DMS 273 (cell line): ENCODE results near the gene RNF133.
"Not testable (repeated sequence)": the region's sequence is repeated elsewhere in the genome, so short reads cannot be mapped to it uniquely, and the experiment has no call there.

ENCODE experiments used
- DNase-seq: peaks from one replicate; lab custom pipeline; 2025; ENCODE audit not compliant: unreplicated experiment; lab: John Stamatoyannopoulos, UW

RNF133 gene

GRCh38 chr7:122691569-122692235 is 7.2 kb downstream of the RNF133 start:
- no peak for DNase-seq

- no peak for DNase-seq
Observed at GRCh38 chr7:122689346-122690109, 9.4 kb downstream of the RNF133 start.

- DNase-seq, result no peak
Observed at GRCh38 chr7:122688400-122688998, 10.4 kb downstream of the RNF133 start.

GRCh38 chr7:122686360-122686878 is 12.5 kb downstream of the RNF133 start:
- DNase-seq, result no peak

- DNase-seq, result no peak
Observed at GRCh38 chr7:122684504-122684903, 14.4 kb downstream of the RNF133 start.

- no peak for DNase-seq
Observed at GRCh38 chr7:122682815-122683550, 15.9 kb downstream of the RNF133 start.

- DNase-seq, result not testable (repeated sequence)
Observed at GRCh38 chr7:122681186-122681585, 17.7 kb downstream of the RNF133 start.

- no peak for DNase-seq
Observed at GRCh38 chr7:122679813-122680212, 19.1 kb downstream of the RNF133 start.

- not testable (repeated sequence) for DNase-seq
Observed at GRCh38 chr7:122679269-122679709, 19.6 kb downstream of the RNF133 start.

GRCh38 chr7:122677149-122677548 is 21.8 kb downstream of the RNF133 start:
- DNase-seq, result no peak

GRCh38 chr7:122676466-122676865 is 22.5 kb downstream of the RNF133 start:
- DNase-seq, result no peak

GRCh38 chr7:122675621-122676020 is 23.3 kb downstream of the RNF133 start:
- DNase-seq, result no peak

- no peak for DNase-seq
Observed at GRCh38 chr7:122675011-122675410, 23.9 kb downstream of the RNF133 start.

- no peak for DNase-seq
Observed at GRCh38 chr7:122674502-122674901, 24.4 kb downstream of the RNF133 start.

GRCh38 chr7:122673951-122674350 is 25.0 kb downstream of the RNF133 start:
- DNase-seq, result no peak

GRCh38 chr7:122672536-122672935 is 26.4 kb downstream of the RNF133 start:
- DNase-seq, result no peak

- no peak for DNase-seq
Observed at GRCh38 chr7:122663733-122664132, 35.2 kb downstream of the RNF133 start.

- DNase-seq, result no peak
Observed at GRCh38 chr7:122658856-122659255, 40.1 kb downstream of the RNF133 start.

- DNase-seq, result no peak
Observed at GRCh38 chr7:122653685-122654084, 45.2 kb downstream of the RNF133 start.

GRCh38 chr7:122652876-122653275 is 46.0 kb downstream of the RNF133 start:
- no peak for DNase-seq

- DNase-seq, result no peak
Observed at GRCh38 chr7:122651451-122651850, 47.5 kb downstream of the RNF133 start.
